HUES64 (cell line): ENCODE results near the gene CORO2B.

Source experiments
- H3K27ac ChIP-seq: 2 replicates; pipeline ENCODE4 v1.7.0; 2013; ENCODE audit warnings: low read depth, low read length, inconsistent platforms
- H3K27me3 ChIP-seq: 2 replicates; pipeline ENCODE4 v1.6.1; 2013; ENCODE audit warnings: mild to moderate bottlenecking, low read length; ENCODE audit not compliant: insufficient read depth
- H3K36me3 ChIP-seq: 2 replicates; pipeline ENCODE4 v1.6.1; 2013; ENCODE audit warnings: mild to moderate bottlenecking, low read length; ENCODE audit not compliant: insufficient read depth
- H3K4me1 ChIP-seq: 2 replicates; pipeline ENCODE4 v1.6.1; 2013; ENCODE audit warnings: mild to moderate bottlenecking, low read length, moderate library complexity; ENCODE audit not compliant: insufficient read depth
- H3K4me3 ChIP-seq: 2 replicates; pipeline ENCODE4 v1.5.1; 2013; ENCODE audit warnings: mild to moderate bottlenecking, low read length, moderate library complexity
- H3K9ac ChIP-seq: 2 replicates; pipeline ENCODE4 v1.6.1; 2013; ENCODE audit warnings: mild to moderate bottlenecking, low read depth, low read length
- H3K9me3 ChIP-seq: 2 replicates; pipeline ENCODE4 v1.6.1; 2013; ENCODE audit warnings: low read depth, low read length; ENCODE audit not compliant: insufficient read depth
- WGBS: fragments of 150-250, 120-280 bp; methylation state at CpG from one replicate; pipeline ENCODE4 v1.1.7; 2013; ENCODE audit warnings: missing lambda C conversion rate; 5-methylcytosine and 5-hydroxymethylcytosine counted together

CORO2B gene

DNA sequence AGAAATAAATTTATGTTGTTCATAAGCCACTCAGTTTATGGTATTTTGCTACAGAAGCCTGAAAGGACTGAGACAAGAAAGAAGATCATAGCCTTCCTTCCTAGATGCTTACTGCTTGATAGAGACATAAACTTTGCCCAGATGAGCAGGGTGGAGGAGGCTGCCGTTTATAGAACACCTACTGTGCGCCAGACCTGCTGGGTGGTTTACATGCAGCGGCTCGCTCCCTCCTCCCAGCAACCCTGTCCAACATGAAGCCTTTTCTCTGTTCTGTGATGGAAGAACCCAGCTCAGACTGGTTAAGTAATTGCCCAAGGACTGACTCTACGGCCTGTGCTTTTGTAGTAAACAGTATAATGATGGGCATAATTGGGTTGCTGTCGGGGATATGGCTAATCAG, 37.0 kb downstream of the CORO2B start:
- Histone ChIP-seq H3K27me3 (no peaks in the 10 kb centered on the region), H3K27ac (no peak overlapping the region), H3K4me1 (peaks cover 16% of the 10 kb centered on the region), H3K4me3 (no peak overlapping the region), H3K9ac (no peak overlapping the region), H3K9me3 (no peaks in the 10 kb centered on the region), H3K36me3 (no peaks in the 10 kb centered on the region)
- WGBS, result 93% methylated on average over 5 of the region's 6 CpGs

DNA sequence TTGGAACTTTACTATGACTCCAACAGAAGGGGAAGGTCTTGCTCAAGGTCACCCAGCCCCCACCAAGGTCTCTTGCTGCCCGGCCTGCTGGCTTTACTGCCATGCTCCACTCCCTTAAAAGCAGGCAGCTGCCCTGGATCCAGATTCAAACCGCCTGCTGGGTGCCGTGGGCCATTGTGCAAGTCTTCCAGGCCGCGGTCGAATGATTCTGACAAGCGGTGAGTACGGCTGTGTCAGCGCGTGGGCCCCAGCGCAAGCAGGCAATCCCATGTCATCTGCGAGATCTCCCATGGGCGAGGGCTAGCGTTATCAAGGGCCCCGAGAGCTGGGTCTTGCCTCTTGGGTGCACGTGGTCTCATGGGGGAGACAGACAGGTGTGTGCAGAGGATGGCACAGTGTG, 37.6 kb downstream of the CORO2B start:
- H3K9me3 ChIP-seq, result no peaks in the 10 kb centered on the region
- no peak overlapping the region for H3K9ac ChIP-seq
- 94% methylated on average over 16 of the region's 16 CpGs for WGBS
- peaks cover 16% of the 10 kb centered on the region for H3K4me1 ChIP-seq
- no peaks in the 10 kb centered on the region for H3K36me3 ChIP-seq
- H3K27ac ChIP-seq, result no peak overlapping the region
- H3K27me3 ChIP-seq, result no peaks in the 10 kb centered on the region
- no peak overlapping the region for H3K4me3 ChIP-seq

DNA sequence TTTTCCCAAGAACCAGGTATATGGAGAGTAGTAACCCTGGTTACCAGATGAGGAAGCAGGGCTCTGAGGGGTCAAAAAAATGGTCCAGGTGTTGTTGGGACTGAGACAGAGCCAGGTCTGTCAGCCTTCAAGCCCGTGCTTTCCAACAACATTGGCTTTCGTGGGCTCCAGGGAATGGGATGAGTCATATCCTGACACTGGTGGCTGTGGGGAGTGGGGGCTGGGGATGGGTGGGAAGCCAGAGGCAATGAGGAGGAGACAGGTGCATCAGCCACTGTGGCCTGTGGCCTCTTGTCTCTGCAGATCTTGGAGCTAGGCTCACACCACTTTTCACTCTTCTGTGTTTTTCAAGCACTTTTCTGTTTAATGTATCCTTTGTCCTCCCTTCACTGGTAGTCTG, 38.2 kb downstream of the CORO2B start:
- H3K9ac ChIP-seq, result no peak overlapping the region

DNA sequence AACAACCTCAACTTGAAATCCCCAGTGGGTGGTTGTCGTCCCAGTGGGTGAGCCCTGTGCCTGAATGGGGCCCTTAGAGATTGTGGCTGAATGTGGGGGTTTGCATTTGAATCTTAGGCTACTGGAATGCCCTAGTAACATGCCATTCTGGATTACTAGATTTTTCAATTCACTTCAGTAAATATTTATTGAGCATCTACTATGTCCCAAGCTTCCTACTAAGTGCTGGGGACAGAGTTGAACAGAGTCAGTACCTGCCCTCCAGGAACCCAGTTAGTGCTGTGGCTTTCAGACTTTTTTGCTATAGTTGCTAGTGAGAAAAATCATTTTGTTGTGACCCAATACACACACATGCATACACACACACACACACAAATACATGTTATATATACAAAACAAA, 39.0 kb downstream of the CORO2B start:
- no peaks in the 10 kb centered on the region for H3K9me3 ChIP-seq
- 71% methylated on average over 1 of the region's 1 CpG for WGBS
- H3K4me3 ChIP-seq, result no peak overlapping the region
- no peak overlapping the region for H3K27ac ChIP-seq
- no peaks in the 10 kb centered on the region for H3K27me3 ChIP-seq
- H3K9ac ChIP-seq, result no peak overlapping the region
- H3K36me3 ChIP-seq, result no peaks in the 10 kb centered on the region
- peaks cover 16% of the 10 kb centered on the region for H3K4me1 ChIP-seq

More for the DNA sequence above, 38.2 kb downstream of the CORO2B start:
- H3K27me3 ChIP-seq, result no peaks in the 10 kb centered on the region
- no peak overlapping the region for H3K4me3 ChIP-seq
- WGBS, result 77% methylated on average over 2 of the region's 2 CpGs
- no peaks in the 10 kb centered on the region for H3K36me3 ChIP-seq
- H3K4me1 ChIP-seq, result peaks cover 16% of the 10 kb centered on the region
- H3K27ac ChIP-seq, result no peak overlapping the region
- H3K9me3 ChIP-seq, result no peaks in the 10 kb centered on the region

DNA sequence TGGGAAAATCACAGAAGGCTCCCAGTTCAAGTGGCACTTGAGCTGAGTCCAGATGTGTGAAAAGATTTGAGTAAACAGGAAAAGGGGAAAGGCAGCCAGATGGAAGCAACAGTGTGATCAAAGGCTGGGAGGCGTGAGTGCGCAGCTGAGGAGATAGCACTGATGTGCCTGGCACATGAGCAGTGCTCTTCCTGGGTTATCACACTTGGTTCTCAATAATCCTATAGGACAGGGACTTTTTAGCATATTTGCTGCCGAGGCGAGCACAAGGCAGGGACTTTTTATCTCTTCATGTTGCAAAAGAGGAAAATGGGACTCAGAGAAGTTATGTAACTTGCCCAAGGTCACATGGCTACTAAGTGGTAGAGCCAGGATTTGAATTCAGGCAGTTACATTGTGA, 39.6 kb downstream of the CORO2B start:
- Histone ChIP-seq H3K36me3 (no peaks in the 10 kb centered on the region), H3K9ac (no peak overlapping the region), H3K27me3 (no peaks in the 10 kb centered on the region), H3K9me3 (no peaks in the 10 kb centered on the region), H3K27ac (no peak overlapping the region), H3K4me1 (peaks cover 16% of the 10 kb centered on the region), H3K4me3 (no peak overlapping the region)
- WGBS, result 88% methylated on average over 4 of the region's 4 CpGs

DNA sequence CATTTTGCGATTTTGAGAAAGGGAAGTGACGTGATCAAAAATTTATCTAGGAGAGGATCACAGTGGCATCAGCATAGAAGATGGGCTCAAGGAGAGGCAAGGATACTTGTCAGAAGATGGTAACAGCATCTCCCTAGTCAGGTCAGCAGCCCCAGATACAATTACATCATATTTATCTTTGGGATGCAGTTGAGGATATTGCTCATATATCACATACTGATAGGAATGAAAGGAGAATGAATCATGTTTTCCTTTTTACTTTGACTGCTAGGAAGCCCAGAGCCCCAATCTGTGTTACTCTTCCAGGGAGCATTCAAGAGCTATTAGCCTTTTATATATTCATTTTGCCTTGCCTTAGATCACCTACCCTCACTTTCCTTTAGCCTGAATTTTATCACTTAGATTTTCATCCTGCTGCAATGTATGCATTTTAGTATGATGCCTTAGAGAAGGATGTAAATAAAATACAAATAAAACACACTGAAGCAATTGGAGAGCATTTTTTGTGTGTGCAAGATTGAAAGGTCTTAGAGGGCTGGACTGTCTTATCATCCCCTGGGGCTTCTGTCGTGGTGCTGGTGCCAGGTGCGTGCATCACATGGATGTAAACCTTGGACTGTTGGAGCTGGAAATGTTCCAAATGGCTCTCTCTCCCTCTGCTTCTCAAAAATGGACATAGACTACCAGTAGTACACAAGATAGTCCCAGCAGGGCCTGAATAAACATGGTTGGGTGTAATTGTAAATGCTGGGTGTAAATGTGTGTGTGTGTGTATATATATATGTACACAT, 40.3 kb downstream of the CORO2B start:
- Histone ChIP-seq H3K4me1 (peaks cover 17% of the 10 kb centered on the region), H3K27ac (no peak overlapping the region), H3K9ac (no peak overlapping the region), H3K27me3 (no peaks in the 10 kb centered on the region), H3K36me3 (no peaks in the 10 kb centered on the region), H3K4me3 (no peak overlapping the region), H3K9me3 (no peaks in the 10 kb centered on the region)
- 95% methylated on average over 4 of the region's 4 CpGs for WGBS

DNA sequence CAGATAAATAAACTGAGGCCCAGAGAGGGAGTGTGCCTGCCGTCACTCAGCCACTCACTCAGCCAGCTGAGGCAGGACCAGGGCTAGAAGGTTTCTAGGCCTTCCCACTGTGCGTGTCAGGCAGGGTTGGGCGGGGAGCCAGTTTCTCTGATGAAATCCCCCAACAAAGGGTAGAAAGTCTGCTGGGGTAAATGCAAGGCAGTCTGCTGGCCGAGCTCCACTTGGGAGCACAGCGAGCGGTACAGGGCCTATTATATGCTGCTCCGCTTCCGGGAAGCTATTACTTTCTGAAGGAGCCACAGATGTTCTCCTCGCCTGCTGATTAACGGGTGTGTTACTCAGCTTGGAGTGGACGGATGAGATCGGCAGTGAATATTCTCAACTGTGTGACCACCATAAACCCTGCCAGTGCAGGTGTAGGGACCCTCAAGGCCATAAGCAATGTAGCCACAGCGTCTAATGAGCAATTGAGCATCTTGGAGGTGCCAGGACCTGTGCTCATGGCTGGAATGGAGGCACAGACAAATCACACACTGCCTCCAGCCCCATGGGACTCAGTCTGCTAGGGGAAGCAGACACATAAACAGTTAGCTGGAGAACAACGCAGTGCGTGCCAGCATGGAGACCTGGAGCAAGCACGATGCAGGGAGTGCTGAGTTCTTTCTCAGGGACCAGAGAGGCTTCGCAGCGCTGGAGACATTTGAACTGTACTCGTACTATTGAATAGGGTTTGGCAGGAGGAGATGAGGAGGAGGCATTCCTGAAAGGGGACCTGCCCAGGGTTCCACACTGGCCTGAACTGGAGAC, 42.1 kb downstream of the CORO2B start:
- Histone ChIP-seq H3K36me3 (no peaks in the 10 kb centered on the region), H3K27ac (no peak overlapping the region), H3K9ac (no peak overlapping the region), H3K4me3 (no peak overlapping the region), H3K27me3 (no peaks in the 10 kb centered on the region), H3K9me3 (no peaks in the 10 kb centered on the region), H3K4me1 (peaks cover 7% of the 10 kb centered on the region; the same call in 1 of the 2 replicates)
- WGBS, result 88% methylated on average over 19 of the region's 19 CpGs

DNA sequence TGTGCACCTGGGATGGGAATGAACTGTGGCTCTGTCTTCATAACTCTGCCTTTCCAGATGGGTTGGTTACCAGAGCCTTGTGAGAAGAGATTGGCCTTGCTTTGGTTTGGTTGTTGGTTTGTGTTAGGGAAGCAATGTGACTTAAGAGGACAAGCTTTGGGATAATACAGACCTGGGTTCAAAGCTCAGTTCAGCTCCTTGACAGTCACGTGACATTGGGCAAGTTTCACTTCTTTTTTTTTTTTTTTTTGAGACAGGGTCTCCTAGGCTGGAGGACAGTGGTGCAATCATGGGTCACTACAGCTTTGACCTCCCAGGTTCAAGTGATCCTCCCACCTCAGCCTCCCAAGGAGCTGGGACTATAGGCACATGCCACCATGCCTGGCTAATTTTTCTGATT, 42.7 kb downstream of the CORO2B start:
- H3K4me3 ChIP-seq, result no peak overlapping the region
- no peaks in the 10 kb centered on the region for H3K27me3 ChIP-seq
- H3K27ac ChIP-seq, result no peak overlapping the region
- H3K4me1 ChIP-seq, result peaks cover 12% of the 10 kb centered on the region
- H3K36me3 ChIP-seq, result no peaks in the 10 kb centered on the region
- no peaks in the 10 kb centered on the region for H3K9me3 ChIP-seq
- 96% methylated on average over 1 of the region's 1 CpG for WGBS
- no peak overlapping the region for H3K9ac ChIP-seq

DNA sequence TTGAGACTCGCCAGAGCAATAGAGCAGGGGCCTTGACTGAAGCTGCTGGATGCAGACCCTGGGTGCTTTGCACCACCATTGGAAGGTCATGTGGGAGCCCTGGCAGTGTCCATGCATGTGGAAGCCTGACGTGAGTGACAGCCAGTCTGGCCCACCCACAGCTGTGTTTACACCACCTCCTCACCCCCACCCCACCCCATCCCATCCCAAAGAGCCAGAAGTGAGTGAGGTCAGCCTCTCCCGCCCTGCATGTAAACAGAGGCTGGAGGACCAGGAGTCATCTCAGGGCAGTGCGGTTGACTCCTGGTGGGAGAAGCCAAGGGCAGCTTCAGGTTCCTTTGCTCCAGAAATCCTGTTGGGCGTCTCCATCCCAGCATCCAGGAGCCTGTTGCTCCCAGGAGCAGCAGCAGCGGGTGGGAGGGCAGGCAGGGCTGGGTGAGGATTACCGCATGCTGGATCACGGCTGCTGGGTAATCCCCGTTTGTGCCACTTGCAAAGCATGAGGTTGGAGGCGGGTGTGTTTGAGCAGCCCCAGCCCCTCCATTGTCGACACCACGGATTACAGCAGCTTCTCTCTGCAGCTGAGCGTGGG, 44.6 kb downstream of the CORO2B start:
- Histone ChIP-seq H3K27ac (no peak overlapping the region), H3K4me1 (peaks cover 12% of the 10 kb centered on the region), H3K27me3 (no peaks in the 10 kb centered on the region), H3K9ac (no peak overlapping the region), H3K9me3 (no peaks in the 10 kb centered on the region), H3K4me3 (no peak overlapping the region), H3K36me3 (no peaks in the 10 kb centered on the region)
- 77% methylated on average over 13 of the region's 13 CpGs for WGBS

DNA sequence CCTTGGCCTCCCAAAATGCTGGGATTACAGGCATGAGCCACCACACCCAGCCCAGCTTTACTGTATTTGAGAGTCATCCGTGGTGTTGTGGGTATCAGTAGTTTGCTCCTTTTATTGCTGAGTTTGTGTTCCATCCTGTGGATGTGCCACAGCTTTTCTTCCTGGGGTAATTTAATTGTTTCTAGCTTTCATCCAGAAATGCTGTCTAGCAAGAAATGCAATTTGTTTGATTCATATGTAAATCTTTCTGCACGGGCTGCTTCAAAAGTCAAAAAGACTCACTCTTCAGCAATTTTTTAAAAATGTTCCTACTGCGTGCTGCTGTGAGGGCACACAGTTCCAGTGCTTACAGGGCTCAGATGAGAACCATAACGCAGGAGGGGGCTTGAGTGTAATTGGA, 47.1 kb downstream of the CORO2B start:
- H3K9ac ChIP-seq, result no peak overlapping the region
- H3K4me1 ChIP-seq, result peaks cover 12% of the 10 kb centered on the region
- no peaks in the 10 kb centered on the region for H3K9me3 ChIP-seq
- 59% methylated on average over 4 of the region's 4 CpGs for WGBS
- H3K36me3 ChIP-seq, result no peaks in the 10 kb centered on the region
- H3K27ac ChIP-seq, result no peak overlapping the region
- H3K27me3 ChIP-seq, result no peaks in the 10 kb centered on the region
- H3K4me3 ChIP-seq, result no peak overlapping the region

DNA sequence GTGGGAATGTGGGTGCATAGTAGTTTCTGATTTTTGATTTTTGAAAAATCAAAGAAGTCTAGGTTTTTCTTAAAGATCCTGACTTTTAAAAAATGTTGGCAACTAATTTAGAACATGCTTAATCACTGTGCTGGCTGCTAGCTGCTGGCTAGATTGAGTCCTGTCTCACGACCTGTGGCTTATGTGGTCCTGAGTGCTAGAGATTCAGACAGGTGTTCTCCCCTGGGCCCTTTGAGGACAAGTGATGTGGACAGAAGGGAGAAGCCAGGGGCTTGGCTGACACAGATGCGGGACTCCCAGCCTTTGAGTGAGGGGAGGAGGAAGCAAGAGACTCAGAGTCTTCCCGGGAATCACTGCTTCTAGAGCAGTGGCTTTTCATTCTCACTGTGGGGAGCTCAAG, 47.5 kb downstream of the CORO2B start:
- H3K27me3 ChIP-seq, result no peaks in the 10 kb centered on the region
- no peak overlapping the region for H3K27ac ChIP-seq
- no peaks in the 10 kb centered on the region for H3K9me3 ChIP-seq
- H3K36me3 ChIP-seq, result no peaks in the 10 kb centered on the region
- peaks cover 12% of the 10 kb centered on the region for H3K4me1 ChIP-seq
- H3K9ac ChIP-seq, result no peak overlapping the region
- WGBS, result 71% methylated on average over 3 of the region's 3 CpGs
- no peak overlapping the region for H3K4me3 ChIP-seq
